HT-29 (cell line): ENCODE data around the gene ZNF112. TPM values are rescaled to one million over a fixed set of nuclear protein-coding genes. Genes with fewer than 3 reads are reported as not detected.
"Not testable (repeated sequence)": the region's sequence is repeated elsewhere in the genome, so short reads cannot be mapped to it uniquely, and the experiment has no call there.

ENCODE experiments used
- DNase-seq: peaks from one replicate; pipeline ENCODE4 v3.0.0-alpha.2; 2015; ENCODE audit warnings: low spot score
- total RNA-seq: library from RNA; depleted of rRNA; stranded (reverse); fragments of >200 nt; shearing (Covaris generic); gene quantifications from 2 replicates; pipeline ENCODE4 v1.2.3, GENCODE V29; 2014; rRNA removed

The ZNF112 gene
- total RNA-seq = 0.61 and 0.78 TPM in 2 replicates

GRCh38 chr19:44356383-44357111 is at the start of gene ZNF112:
ZNF112 (minus strand) TSS chr19:44356680; CDS start chr19:44340539, 16,141 bp downstream.
- DNase-seq = peak; percentile 98

- no peak for DNase-seq
Measured at GRCh38 chr19:44401139-44402115, 44.9 kb upstream of the ZNF112 start, which contains the start of gene ZNF285. ZNF285 (minus strand) TSS chr19:44401608; CDS start chr19:44397213, 4,395 bp downstream.

GRCh38 chr19:44389268-44389667 is 32.8 kb upstream of the ZNF112 start:
- not testable (repeated sequence) for DNase-seq

- no peak for DNase-seq
Measured at GRCh38 chr19:44374789-44375188, 18.3 kb upstream of the ZNF112 start.

- DNase-seq = no peak
Measured at GRCh38 chr19:44371815-44372480, 15.5 kb upstream of the ZNF112 start.

- no peak for DNase-seq
Measured at GRCh38 chr19:44367024-44367423, 10.5 kb upstream of the ZNF112 start.

GRCh38 chr19:44346556-44346955 is 9.9 kb downstream of the ZNF112 start:
- no peak for DNase-seq

- no peak for DNase-seq
Measured at GRCh38 chr19:44345959-44346358, 10.5 kb downstream of the ZNF112 start.

GRCh38 chr19:44344255-44344654 is 12.2 kb downstream of the ZNF112 start:
- DNase-seq = no peak

GRCh38 chr19:44341794-44342193 is 14.7 kb downstream of the ZNF112 start:
- no peak for DNase-seq

- DNase-seq = not testable (repeated sequence)
Measured at GRCh38 chr19:44334639-44335038, 21.8 kb downstream of the ZNF112 start.

- DNase-seq = no peak
Measured at GRCh38 chr19:44332145-44332544, 24.3 kb downstream of the ZNF112 start.

- DNase-seq = no peak
Measured at GRCh38 chr19:44315883-44316282, 40.6 kb downstream of the ZNF112 start.

- no peak for DNase-seq
Measured at GRCh38 chr19:44313231-44313630, 43.2 kb downstream of the ZNF112 start.

GRCh38 chr19:44308011-44308410 is 48.5 kb downstream of the ZNF112 start:
- DNase-seq = no peak

GRCh38 chr19:44306283-44306682 is 50.2 kb downstream of the ZNF112 start:
- no peak for DNase-seq

GRCh38 chr19:44305457-44305856 is 51.0 kb downstream of the ZNF112 start:
- DNase-seq = no peak

- peak; percentile 96 for DNase-seq
Measured at GRCh38 chr19:44304659-44305193, 51.8 kb downstream of the ZNF112 start, which contains the start of gene ZNF235. ZNF235 (minus strand) TSS chr19:44305025; CDS start chr19:44303404, 1,621 bp downstream.

- peak; percentile 58 for DNase-seq
Measured at GRCh38 chr19:44303976-44304568, 52.4 kb downstream of the ZNF112 start.

GRCh38 chr19:44303320-44303719 is 53.2 kb downstream of the ZNF112 start:
- DNase-seq = no peak

GRCh38 chr19:44284968-44285367 is 71.5 kb downstream of the ZNF112 start:
- DNase-seq = no peak
